SU-DHL-6 (cell line): ENCODE measurements around the gene INSIG1.

Experiments
- H2AFZ ChIP-seq: fragments of 200-600 bp; sonication (generic); 2 replicates; pipeline ENCODE4 v1.6.1; 2014; ENCODE audit warnings: low read depth, mild to moderate bottlenecking, moderate library complexity, mixed read lengths, antibody characterized with exemption, low read length; ENCODE audit not compliant: severe bottlenecking
- H3F3A ChIP-seq: fragments of 200-600 bp; shearing (Covaris generic); 2 replicates; pipeline ENCODE4 v1.6.0; 2016; ENCODE audit warnings: antibody characterized with exemption, mild to moderate bottlenecking; ENCODE audit not compliant: insufficient read depth
- H3K27ac ChIP-seq: fragments of 200-600 bp; sonication (generic); 2 replicates; pipeline ENCODE4 v1.5.1; 2016; ENCODE audit warnings: low read depth, mild to moderate bottlenecking, low read length, moderate library complexity, mixed read lengths
- H3K27me3 ChIP-seq: fragments of 200-600 bp; sonication (generic), shearing (Covaris generic); 2 replicates; pipeline ENCODE4 v1.6.0; 2014; ENCODE audit warnings: mild to moderate bottlenecking, low read length
- H3K36me3 ChIP-seq: fragments of 200-600 bp; sonication (generic); 2 replicates; pipeline ENCODE4 v1.6.1; 2014; ENCODE audit warnings: mild to moderate bottlenecking, low read length, mixed read lengths
- H3K4me2 ChIP-seq: fragments of 300-600, 200-600 bp; shearing (Covaris generic), sonication (generic); 2 replicates; pipeline ENCODE4 v1.6.0; 2014; ENCODE audit warnings: low read length, low read depth, mild to moderate bottlenecking; ENCODE audit not compliant: poor library complexity, severe bottlenecking
- H3K4me3 ChIP-seq: fragments of 200-600 bp; sonication (generic); 2 replicates; pipeline ENCODE4 v1.5.1; 2014; ENCODE audit warnings: antibody characterized with exemption, low read length, mild to moderate bottlenecking, mixed read lengths; ENCODE audit not compliant: insufficient read depth, poor library complexity, severe bottlenecking
- H3K79me2 ChIP-seq: fragments of 200-600 bp; sonication (generic); 2 replicates; pipeline ENCODE4 v1.6.1; 2014; ENCODE audit warnings: mild to moderate bottlenecking, low read length, moderate library complexity; ENCODE audit not compliant: insufficient read depth
- H3K9ac ChIP-seq: fragments of 200-600 bp; sonication (generic); 2 replicates; pipeline ENCODE4 v1.7.0; 2014; ENCODE audit warnings: mild to moderate bottlenecking, low read length
- H3K9me2 ChIP-seq: fragments of 200-600 bp; sonication (generic); replicated peaks from 2 replicates; pipeline ENCODE4 v1.6.1; 2014; ENCODE audit warnings: low read length; ENCODE audit not compliant: insufficient read depth
- H3K9me3 ChIP-seq: fragments of 200-600 bp; sonication (generic); 2 replicates; pipeline ENCODE4 v1.6.1; 2014; ENCODE audit warnings: low read length, mixed read lengths; ENCODE audit not compliant: insufficient read depth
- H4K20me1 ChIP-seq: fragments of 200-600 bp; sonication (generic); 2 replicates; pipeline ENCODE4 v1.6.1; 2014; ENCODE audit warnings: low read depth, mild to moderate bottlenecking, antibody characterized with exemption, low read length, moderate library complexity, mixed read lengths
- CTCF ChIP-seq: fragments of 200-600 bp; sonication (generic); IDR thresholded peaks from one replicate; pipeline ENCODE4 v1.5.1; 2017; ENCODE audit warnings: antibody characterized with exemption, mild to moderate bottlenecking, low read length, moderate library complexity; ENCODE audit not compliant: insufficient read depth, poor library complexity, severe bottlenecking
- EZH2phosphoT487 ChIP-seq: fragments of 200-600 bp; sonication (generic), shearing (Covaris generic); conservative IDR thresholded peaks from 2 replicates; pipeline ENCODE4 v1.6.1; 2018; ENCODE audit warnings: mild to moderate bottlenecking, antibody characterized with exemption, low read length, moderate library complexity, mixed read lengths

The INSIG1 gene

GRCh38 chr7:155280446-155281397, 17.0 kb upstream of the INSIG1 start:
- Histone ChIP-seq H3K9me2 (no peaks in the 10 kb centered on the region), H2AFZ (no peak overlapping the region), H4K20me1 (no peaks in the 10 kb centered on the region), H3K4me2 (no peak overlapping the region), H3F3A (no peaks in the 10 kb centered on the region), H3K9ac (no peak overlapping the region), H3K9me3 (no peaks in the 10 kb centered on the region), H3K27ac (no peak overlapping the region), H3K36me3 (no peaks in the 10 kb centered on the region), H3K4me3 (no peak overlapping the region), H3K79me2 (no peaks in the 10 kb centered on the region), H3K27me3 (no peaks in the 10 kb centered on the region)
- TF ChIP-seq EZH2phosphoT487 (no peak), CTCF (no peak)

GRCh38 chr7:155281398-155281969, 16.2 kb upstream of the INSIG1 start:
- Histone ChIP-seq H3K27me3 (no peaks in the 10 kb centered on the region), H3K9me3 (no peaks in the 10 kb centered on the region), H3K9me2 (no peaks in the 10 kb centered on the region), H3K9ac (no peak overlapping the region), H3K4me2 (no peak overlapping the region), H3K79me2 (no peaks in the 10 kb centered on the region), H3K27ac (no peak overlapping the region), H4K20me1 (no peaks in the 10 kb centered on the region), H2AFZ (no peak overlapping the region), H3F3A (no peaks in the 10 kb centered on the region), H3K36me3 (no peaks in the 10 kb centered on the region), H3K4me3 (no peak overlapping the region)
- TF ChIP-seq EZH2phosphoT487 (no peak), CTCF (no peak)

- no peak for TF ChIP-seq EZH2phosphoT487
- TF ChIP-seq CTCF = no peak
- H3K27ac ChIP-seq = no peak overlapping the region
- no peaks in the 10 kb centered on the region for H3K27me3 ChIP-seq
- no peaks in the 10 kb centered on the region for H4K20me1 ChIP-seq
- no peak overlapping the region for H3K9ac ChIP-seq
- H3K79me2 ChIP-seq = no peaks in the 10 kb centered on the region
- no peaks in the 10 kb centered on the region for H3K9me2 ChIP-seq
- H3K9me3 ChIP-seq = no peaks in the 10 kb centered on the region
- no peak overlapping the region for H3K4me3 ChIP-seq
- no peak overlapping the region for H3K4me2 ChIP-seq
- no peaks in the 10 kb centered on the region for H3K36me3 ChIP-seq
- H2AFZ ChIP-seq = no peak overlapping the region
- no peaks in the 10 kb centered on the region for H3F3A ChIP-seq
Measured at GRCh38 chr7:155282671-155283070, 15.0 kb upstream of the INSIG1 start.
